Large intestine (tissue), 3 donors: ENCODE measurements around the gene SYNGR3. TPM values are rescaled to one million over a fixed set of nuclear protein-coding genes. Genes with fewer than 3 reads are reported as not detected.

Experiments
- DNase-seq, 2 donors: peaks; one replicate each; pipeline versions ENCODE4 v3.0.0 to v3.0.0-alpha.2; 2013
- H3K27ac ChIP-seq: one replicate; pipeline ENCODE4 v1.5.1; 2013; ENCODE audit warnings: low read length
- H3K27me3 ChIP-seq: 2 replicates; pipeline ENCODE4 v1.6.1; 2013; ENCODE audit warnings: low read length; ENCODE audit not compliant: control insufficient read depth, insufficient read depth
- H3K36me3 ChIP-seq: 2 replicates; pipeline ENCODE4 v1.6.1; 2013; ENCODE audit warnings: low read length; ENCODE audit not compliant: control insufficient read depth, insufficient read depth
- H3K4me1 ChIP-seq: one replicate; pipeline ENCODE4 v1.6.1; 2013; ENCODE audit warnings: low read length; ENCODE audit not compliant: control insufficient read depth, insufficient read depth
- H3K4me3 ChIP-seq: one replicate; pipeline ENCODE4 v1.5.1; 2013; ENCODE audit warnings: low read length
- H3K9me3 ChIP-seq: one replicate; pipeline ENCODE4 v1.6.1; 2013; ENCODE audit warnings: mild to moderate bottlenecking, low read depth, low read length, moderate library complexity; ENCODE audit not compliant: control insufficient read depth
- WGBS: methylation state at CpG from one replicate; pipeline ENCODE4 v1.1.5; 2013; ENCODE audit warnings: low lambda C conversion rate; ENCODE audit not compliant: insufficient coverage; 5-methylcytosine and 5-hydroxymethylcytosine counted together
- polyA plus RNA-seq: library from polyadenylated mRNA; unstranded; fragments of 120-200 nt; gene quantifications from one replicate; pipeline ENCODE4 v1.2.1, GENCODE V29; 2013

The SYNGR3 gene
- polyA plus RNA-seq, 1 donor, result 4.2 TPM

DNA sequence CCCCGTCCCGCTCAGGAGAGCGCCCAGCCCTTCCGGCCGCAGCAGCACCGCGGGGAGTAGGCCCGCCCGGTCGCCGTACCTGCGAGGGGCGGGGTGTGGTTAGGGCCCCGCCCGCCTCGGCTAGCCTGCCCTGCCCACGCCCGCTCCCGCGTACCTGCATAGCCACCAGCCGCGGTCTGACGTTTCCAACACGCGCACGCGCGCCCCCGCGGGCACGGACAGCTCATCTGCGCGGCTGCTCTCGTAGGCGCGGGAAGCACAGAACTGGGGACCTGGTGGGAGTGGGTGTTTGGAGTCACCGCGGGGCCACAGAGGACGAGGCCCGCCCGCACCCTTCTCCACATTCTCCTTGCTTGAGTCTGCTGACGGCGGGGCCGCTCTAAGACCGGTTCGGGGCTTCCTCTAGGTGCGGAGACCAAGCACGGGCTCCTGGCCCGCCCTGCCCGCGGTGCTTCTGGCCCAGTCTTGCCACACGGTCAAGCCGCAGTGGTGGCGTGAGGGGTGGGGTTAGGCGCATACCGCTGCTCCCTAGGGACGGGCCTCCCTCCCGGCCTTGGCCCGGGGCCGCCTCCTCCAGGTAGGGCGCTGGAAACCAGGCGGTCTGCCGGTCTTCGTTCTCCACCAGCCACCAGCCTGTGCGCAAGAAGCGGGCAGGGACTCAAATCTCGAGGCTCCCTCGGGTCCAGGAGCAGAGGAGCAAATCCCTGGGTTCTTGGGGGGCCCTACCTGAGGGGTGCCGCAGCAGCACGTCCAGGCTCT lies 10.3 kb upstream of the SYNGR3 start:
- H3K4me1 ChIP-seq, result peaks cover 46% of the 10 kb centered on the region
- peaks cover 12% of the 10 kb centered on the region for H3K9me3 ChIP-seq
- H3K27me3 ChIP-seq, result peaks cover 45% of the 10 kb centered on the region
- peak overlapping the region; percentile 4 for H3K27ac ChIP-seq
- H3K4me3 ChIP-seq, result peak overlapping the region; percentile 26
- DNase-seq, result peak; percentile 85 to 91
- H3K36me3 ChIP-seq, result peaks cover 39% of the 10 kb centered on the region
- WGBS, result no CpG with 5 or more reads among the region's 70 CpGs

DNA sequence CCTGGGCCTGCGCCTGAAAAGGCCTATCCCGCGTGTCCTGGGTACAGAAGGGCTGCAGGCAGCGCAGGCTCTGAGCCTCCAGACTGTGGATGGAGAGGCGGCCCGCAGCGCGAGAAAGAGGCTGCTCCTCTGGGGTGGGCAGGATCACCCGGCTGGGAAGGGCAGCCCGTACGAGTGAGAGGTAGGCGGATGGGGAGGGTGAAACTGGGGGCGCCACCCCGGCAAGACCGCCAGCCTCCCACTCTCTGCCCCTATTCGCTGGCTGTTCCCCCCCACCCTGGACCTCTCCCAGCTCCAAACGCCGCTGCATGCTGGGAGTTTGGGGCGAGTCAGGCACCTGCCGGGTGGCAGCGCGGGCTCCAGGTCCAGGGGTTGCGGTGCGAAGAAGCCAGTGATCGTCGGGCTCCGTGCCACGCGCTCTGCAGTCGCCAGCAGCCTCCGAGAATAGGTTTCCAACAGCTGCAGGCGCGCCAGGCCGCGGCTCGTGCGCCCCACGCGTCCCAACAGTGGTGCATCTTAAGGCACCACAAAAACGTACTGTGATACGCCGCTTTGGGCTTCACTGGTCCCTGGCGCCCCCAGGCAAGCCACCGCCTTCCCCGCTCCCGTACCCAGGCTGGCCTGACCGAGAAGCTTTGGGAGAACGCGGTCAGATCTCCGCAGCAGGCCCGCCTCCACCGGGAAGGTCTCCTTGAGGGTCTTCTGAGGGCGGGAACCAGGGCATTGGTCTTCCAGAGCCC lies 9.6 kb upstream of the SYNGR3 start:
- Histone ChIP-seq H3K36me3 (peaks cover 33% of the 10 kb centered on the region), H3K4me1 (peaks cover 50% of the 10 kb centered on the region), H3K27ac (no peak overlapping the region), H3K9me3 (peaks cover 12% of the 10 kb centered on the region), H3K27me3 (peaks cover 45% of the 10 kb centered on the region), H3K4me3 (peak overlapping the region; percentile 26)
- peak in 1 of 2 donors; percentile 48 for DNase-seq
- WGBS, result no CpG with 5 or more reads among the region's 53 CpGs

DNA sequence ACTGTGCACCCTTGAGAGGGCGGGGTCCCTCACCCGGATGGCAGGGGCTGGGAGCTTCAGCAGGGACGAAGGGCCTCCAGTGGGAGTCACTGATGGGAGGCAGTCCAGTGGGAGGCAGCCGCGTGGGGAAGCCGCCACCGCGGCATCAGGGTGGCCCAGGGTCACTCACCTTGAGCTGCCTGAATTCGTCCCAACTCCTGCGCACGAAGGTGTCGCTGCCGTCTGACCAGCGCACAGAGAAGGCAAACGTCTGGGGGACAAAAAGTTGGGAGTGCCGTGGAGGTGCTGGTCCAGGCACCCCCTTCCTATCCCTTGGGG lies 9.0 kb upstream of the SYNGR3 start:
- Histone ChIP-seq H3K27me3 (peaks cover 45% of the 10 kb centered on the region), H3K36me3 (peaks cover 33% of the 10 kb centered on the region), H3K9me3 (peaks cover 12% of the 10 kb centered on the region), H3K27ac (no peak overlapping the region), H3K4me1 (peaks cover 56% of the 10 kb centered on the region), H3K4me3 (no peak overlapping the region)
- DNase-seq, result no peak
- no CpG with 5 or more reads among the region's 16 CpGs for whole genome bisulfite sequencing

DNA sequence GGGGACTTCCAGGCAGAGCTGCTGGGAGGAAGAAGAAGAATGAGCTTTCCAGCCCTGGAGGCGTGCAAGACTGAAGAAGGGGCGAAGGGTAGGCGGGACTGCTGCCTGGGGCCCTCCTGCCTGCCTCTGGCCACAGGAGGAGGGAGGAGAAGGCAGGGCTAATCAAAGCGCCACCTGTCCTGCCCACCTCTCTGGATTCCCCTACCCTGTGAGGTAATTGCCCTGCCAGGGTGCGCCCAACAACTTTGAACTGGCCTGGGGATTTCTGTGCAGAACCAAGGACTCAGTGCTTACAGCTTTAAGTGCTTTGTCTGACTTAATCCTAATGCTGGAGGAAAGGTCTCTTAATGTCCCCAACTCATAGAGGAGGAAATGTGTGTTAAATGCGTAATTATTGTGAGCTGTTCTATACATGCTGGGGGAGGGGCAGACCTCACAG lies 8.4 kb upstream of the SYNGR3 start, which contains the start of gene NOXO1:
Gene NOXO1, minus strand, starts transcription at position 72 of the 439 bp plus-strand sequence. CDS start 290 bp downstream, outside the sequence.
- H3K27ac ChIP-seq, result no peak within 1 kb of the TSS

DNA sequence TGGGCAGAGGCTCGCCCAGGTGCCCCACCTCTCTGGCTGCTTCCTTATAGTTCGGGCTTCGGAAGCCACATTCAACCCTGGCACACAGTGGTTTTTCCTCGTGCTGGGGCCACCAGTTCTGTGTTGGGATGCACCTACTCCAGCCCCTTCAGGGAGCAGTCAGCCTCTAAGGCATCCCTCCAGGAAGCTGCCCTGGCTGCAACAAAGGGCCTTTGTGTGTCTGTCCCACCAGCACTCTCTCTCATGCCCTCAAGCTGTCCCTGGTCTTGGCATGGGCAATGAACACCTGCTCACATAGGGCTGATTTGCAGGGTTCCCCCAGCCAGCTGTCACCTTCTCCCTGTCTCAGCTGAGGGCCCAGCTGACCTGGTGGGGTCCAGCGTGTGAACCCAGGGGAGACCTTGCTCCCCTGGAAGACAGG lies 7.7 kb upstream of the SYNGR3 start:
- Histone ChIP-seq H3K36me3 (peaks cover 33% of the 10 kb centered on the region), H3K4me3 (no peak overlapping the region), H3K9me3 (peaks cover 12% of the 10 kb centered on the region), H3K4me1 (peaks cover 63% of the 10 kb centered on the region), H3K27ac (no peak overlapping the region), H3K27me3 (peaks cover 45% of the 10 kb centered on the region)
- WGBS, result no CpG with 5 or more reads among the region's 5 CpGs
- DNase-seq, result peak in 1 of 2 donors; percentile 29

More for the DNA sequence above, 8.4 kb upstream of the SYNGR3 start, which contains the start of gene NOXO1:
- peaks cover 45% of the 10 kb centered on the region for H3K27me3 ChIP-seq
- H3K9me3 ChIP-seq, result peaks cover 12% of the 10 kb centered on the region
- peaks cover 33% of the 10 kb centered on the region for H3K36me3 ChIP-seq
- H3K4me3 ChIP-seq, result no peak within 1 kb of the TSS
- WGBS, result no CpG with 5 or more reads among the region's 6 CpGs
- peak in 1 of 2 donors; percentile 58 for DNase-seq
- H3K4me1 ChIP-seq, result peaks cover 63% of the 10 kb centered on the region

DNA sequence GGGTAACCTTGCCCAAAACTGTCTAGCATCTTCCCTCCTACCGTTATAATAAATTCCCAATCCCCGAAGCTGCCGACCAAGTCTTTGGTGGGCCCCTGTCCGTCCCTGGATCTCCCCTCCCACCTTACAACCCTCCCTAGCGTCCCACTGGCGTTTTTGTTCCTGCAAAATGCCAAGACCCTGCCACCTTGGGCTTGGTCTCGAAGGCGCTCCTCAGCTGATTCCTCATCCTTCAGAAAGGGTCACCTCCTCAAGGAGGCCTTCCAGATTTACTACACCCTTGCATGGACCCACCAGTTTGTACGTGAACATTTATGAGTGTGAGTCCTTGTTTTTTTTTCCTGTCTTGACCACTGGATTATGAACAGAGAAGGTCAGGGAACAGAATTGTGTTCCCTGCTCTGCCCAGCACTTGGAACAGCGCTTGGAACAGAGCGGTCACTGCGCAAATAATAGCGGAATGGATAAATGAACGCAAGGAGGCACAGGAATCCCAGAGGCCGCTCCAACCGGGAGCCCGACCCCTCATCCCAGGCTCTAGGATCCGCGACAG lies 6.7 kb upstream of the SYNGR3 start:
- DNase-seq, result no peak
- peaks cover 63% of the 10 kb centered on the region for H3K4me1 ChIP-seq
- peaks cover 9% of the 10 kb centered on the region for H3K9me3 ChIP-seq
- peaks cover 45% of the 10 kb centered on the region for H3K27me3 ChIP-seq
- peak overlapping the region; percentile 17 for H3K4me3 ChIP-seq
- 60% methylated on average over 3 of the region's 19 CpGs for WGBS
- no peak overlapping the region for H3K27ac ChIP-seq
- peaks cover 27% of the 10 kb centered on the region for H3K36me3 ChIP-seq

DNA sequence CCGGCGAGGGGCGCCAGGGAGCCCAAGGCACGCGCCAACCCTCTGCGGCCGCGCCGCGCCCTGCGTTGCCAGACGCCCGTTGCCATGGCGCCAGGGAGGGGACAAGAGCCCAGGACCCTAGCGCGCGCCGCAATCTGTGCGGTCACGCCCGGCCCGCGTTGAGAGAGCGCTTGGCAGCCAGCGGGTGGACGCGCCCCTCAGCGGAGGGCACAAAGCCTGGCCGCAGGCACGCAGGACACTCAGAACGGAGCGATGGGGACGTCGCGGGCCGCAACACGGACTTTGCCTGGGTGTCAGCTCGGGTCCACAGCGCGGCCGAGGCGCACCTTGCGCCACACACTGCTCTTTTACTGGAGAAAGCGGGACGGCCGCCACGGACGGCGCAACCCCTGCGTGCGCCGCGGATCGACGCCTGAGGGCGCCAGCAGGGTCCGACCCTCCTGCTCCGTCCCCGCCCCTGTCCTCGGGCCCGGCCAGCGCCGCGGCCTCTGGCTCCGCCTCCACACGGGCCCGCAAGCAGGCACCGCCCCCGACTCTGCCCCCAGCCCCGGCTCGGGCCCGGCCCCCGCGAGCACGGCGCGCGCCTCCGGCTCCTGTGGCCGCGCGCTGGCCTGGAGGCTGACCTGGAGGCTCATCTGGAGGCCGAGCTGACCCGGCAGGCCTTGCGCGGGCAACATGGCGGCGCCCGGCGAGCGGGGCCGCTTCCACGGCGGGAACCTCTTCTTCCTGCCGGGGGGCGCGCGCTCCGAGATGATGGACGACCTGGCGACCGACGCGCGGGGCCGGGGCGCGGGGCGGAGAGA lies 6.0 kb upstream of the SYNGR3 start, which contains the start of gene GFER:
Gene GFER, plus strand, starts transcription at position 650 of the 803 bp plus-strand sequence. Its CDS starts 26 bp downstream, at position 676.
- Histone ChIP-seq H3K4me1 (peaks cover 59% of the 10 kb centered on the region), H3K9me3 (peaks cover 8% of the 10 kb centered on the region), H3K4me3 (peak within 1 kb of the TSS; percentile 60), H3K27me3 (peaks cover 48% of the 10 kb centered on the region), H3K36me3 (peaks cover 23% of the 10 kb centered on the region), H3K27ac (peak within 1 kb of the TSS; percentile 64)
- DNase-seq, result peak; percentile 89 to 94
- no CpG with 5 or more reads among the region's 109 CpGs for WGBS

DNA sequence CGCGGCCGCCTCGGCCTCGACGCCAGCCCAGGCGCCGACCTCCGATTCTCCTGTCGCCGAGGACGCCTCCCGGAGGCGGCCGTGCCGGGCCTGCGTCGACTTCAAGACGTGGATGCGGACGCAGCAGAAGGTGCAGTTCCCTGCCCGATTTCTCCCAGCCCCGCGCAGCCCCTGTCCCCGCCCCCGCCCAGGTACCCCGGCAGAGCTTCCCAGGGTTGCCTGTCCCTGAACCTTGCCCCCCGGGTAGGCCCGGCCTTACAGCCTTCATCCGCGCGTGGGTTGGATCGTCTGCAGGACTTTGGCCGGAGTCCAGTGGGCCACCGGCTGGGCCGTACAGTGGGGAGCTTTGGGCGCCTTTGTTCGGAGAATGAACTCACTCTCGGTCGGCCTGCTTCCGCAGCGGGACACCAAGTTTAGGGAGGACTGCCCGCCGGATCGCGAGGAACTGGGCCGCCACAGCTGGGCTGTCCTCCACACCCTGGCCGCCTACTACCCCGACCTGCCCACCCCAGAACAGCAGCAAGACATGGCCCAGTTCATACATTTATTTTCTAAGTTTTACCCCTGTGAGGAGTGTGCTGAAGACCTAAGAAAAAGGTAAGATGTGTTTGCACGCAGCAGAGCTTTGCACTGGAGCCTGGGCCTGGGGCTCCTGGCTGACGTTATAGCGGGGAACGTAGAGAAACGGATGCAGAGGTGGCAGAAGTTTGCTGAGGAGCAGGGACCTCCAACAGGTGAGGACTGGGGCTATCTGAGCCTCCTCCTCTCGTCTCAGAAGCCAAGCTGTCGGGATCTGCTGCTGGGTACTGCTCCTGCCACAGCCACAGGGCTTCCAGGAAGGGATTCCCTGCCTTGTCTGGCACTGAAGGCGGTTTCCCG lies 5.2 kb upstream of the SYNGR3 start:
- H3K9me3 ChIP-seq, result peaks cover 8% of the 10 kb centered on the region
- peak overlapping the region; percentile 58 for H3K27ac ChIP-seq
- WGBS, result no CpG with 5 or more reads among the region's 58 CpGs
- H3K4me1 ChIP-seq, result peaks cover 60% of the 10 kb centered on the region
- H3K36me3 ChIP-seq, result peaks cover 23% of the 10 kb centered on the region
- peak overlapping the region; percentile 60 for H3K4me3 ChIP-seq
- peaks cover 51% of the 10 kb centered on the region for H3K27me3 ChIP-seq
- peak; percentile 55 to 74 for DNase-seq

DNA sequence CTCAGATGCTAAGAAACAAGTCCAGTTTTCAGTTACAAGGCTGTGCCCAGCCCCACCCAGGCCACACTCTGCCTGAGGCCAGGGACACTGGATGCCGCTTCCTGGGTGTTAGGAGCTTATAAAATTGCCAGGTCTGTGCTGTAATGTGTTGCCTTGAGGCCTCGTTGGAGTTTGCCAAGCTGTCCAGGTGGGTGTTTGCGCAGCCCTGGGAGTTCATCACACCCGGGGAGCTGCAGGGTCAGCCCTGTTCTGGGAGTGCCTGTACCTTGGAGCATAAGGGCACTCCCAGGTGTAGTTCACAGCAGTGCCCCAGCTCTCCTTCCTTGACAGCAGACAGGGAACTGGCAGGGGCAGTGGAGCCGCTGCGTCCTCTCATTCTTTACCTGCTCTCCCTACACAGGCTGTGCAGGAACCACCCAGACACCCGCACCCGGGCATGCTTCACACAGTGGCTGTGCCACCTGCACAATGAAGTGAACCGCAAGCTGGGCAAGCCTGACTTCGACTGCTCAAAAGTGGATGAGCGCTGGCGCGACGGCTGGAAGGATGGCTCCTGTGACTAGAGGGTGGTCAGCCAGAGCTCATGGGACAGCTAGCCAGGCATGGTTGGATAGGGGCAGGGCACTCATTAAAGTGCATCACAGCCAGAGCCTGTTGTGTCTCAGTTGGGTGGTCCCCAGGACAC lies 4.2 kb upstream of the SYNGR3 start:
- peaks cover 46% of the 10 kb centered on the region for H3K27me3 ChIP-seq
- peak overlapping the region; percentile 58 for H3K27ac ChIP-seq
- no CpG with 5 or more reads among the region's 14 CpGs for WGBS

More for the DNA sequence above, 4.2 kb upstream of the SYNGR3 start:
- DNase-seq, result peak in 1 of 2 donors; percentile 56
- peaks cover 55% of the 10 kb centered on the region for H3K4me1 ChIP-seq
- H3K9me3 ChIP-seq, result peaks cover 7% of the 10 kb centered on the region
- H3K4me3 ChIP-seq, result peak overlapping the region; percentile 60
- H3K36me3 ChIP-seq, result peaks cover 23% of the 10 kb centered on the region
